LHCN-M2 (cell line): ENCODE measurements around the gene VEZT. TPM values are rescaled to one million over a fixed set of nuclear protein-coding genes. Genes with fewer than 3 reads are reported as not detected.
"Not testable (repeated sequence)": the region's sequence is repeated elsewhere in the genome, so short reads cannot be mapped to it uniquely, and the experiment has no call there.

Experiments used
- DNase-seq: peaks from one replicate; pipeline ENCODE4 v3.0.0-alpha.2; 2012; ENCODE audit warnings: low read depth
- polyA plus RNA-seq: library from polyadenylated mRNA; unstranded; fragments of >200 nt; gene quantifications from one replicate; pipeline ENCODE4 v1.2.1, GENCODE V29; 2012; ENCODE audit warnings: missing spikeins
- total RNA-seq: library from RNA; depleted of rRNA; stranded (reverse); fragments of >200 nt; gene quantifications from 2 replicates; pipeline ENCODE4 v1.2.3, GENCODE V29; 2014; rRNA removed

Gene VEZT
- 26.2 and 33.2 TPM in 2 replicates for total RNA-seq
- 15.5 TPM for polyA plus RNA-seq

- peak; percentile 99 for DNase-seq
Measured at GRCh38 chr12:95217377-95218149, at the start of gene VEZT, which contains the start of gene FGD6. Gene VEZT (plus strand): TSS chr12:95217807. CDS start chr12:95217851, 44 bp downstream. Gene FGD6 (minus strand): TSS chr12:95217467. CDS start chr12:95217240, 227 bp downstream.

- no peak for DNase-seq
Measured at GRCh38 chr12:95168746-95169145, 48.9 kb upstream of the VEZT start.

GRCh38 chr12:95169368-95169767 lies 48.2 kb upstream of the VEZT start:
- peak; percentile 77 for DNase-seq

- peak; percentile 45 for DNase-seq
Measured at GRCh38 chr12:95173392-95174251, 44.0 kb upstream of the VEZT start.

- DNase-seq: no peak
Measured at GRCh38 chr12:95177201-95177768, 40.3 kb upstream of the VEZT start.

GRCh38 chr12:95178136-95178535 lies 39.5 kb upstream of the VEZT start:
- DNase-seq: no peak

GRCh38 chr12:95179011-95179410 lies 38.6 kb upstream of the VEZT start:
- no peak for DNase-seq

GRCh38 chr12:95181103-95181502 lies 36.5 kb upstream of the VEZT start:
- no peak for DNase-seq

GRCh38 chr12:95182868-95183415 lies 34.7 kb upstream of the VEZT start:
- peak; percentile 12 for DNase-seq

GRCh38 chr12:95184121-95184520 lies 33.5 kb upstream of the VEZT start:
- no peak for DNase-seq

GRCh38 chr12:95185072-95185471 lies 32.5 kb upstream of the VEZT start:
- DNase-seq: no peak

- no peak for DNase-seq
Measured at GRCh38 chr12:95185854-95186253, 31.8 kb upstream of the VEZT start.

- no peak for DNase-seq
Measured at GRCh38 chr12:95187865-95188415, 29.7 kb upstream of the VEZT start.

GRCh38 chr12:95191060-95191696 lies 26.4 kb upstream of the VEZT start:
- DNase-seq: no peak

- no peak for DNase-seq
Measured at GRCh38 chr12:95192271-95192670, 25.3 kb upstream of the VEZT start.

- DNase-seq: no peak
Measured at GRCh38 chr12:95193139-95193538, 24.5 kb upstream of the VEZT start.

GRCh38 chr12:95195122-95195521 lies 22.5 kb upstream of the VEZT start:
- DNase-seq: no peak

- not testable (repeated sequence) for DNase-seq
Measured at GRCh38 chr12:95196875-95197569, 20.6 kb upstream of the VEZT start.

- DNase-seq: no peak
Measured at GRCh38 chr12:95197636-95198035, 20.0 kb upstream of the VEZT start.

GRCh38 chr12:95198914-95199313 lies 18.7 kb upstream of the VEZT start:
- no peak for DNase-seq
